KOPT-K1 (cell line): ENCODE data around the gene TMSB15C.
"Not testable (repeated sequence)": the region's sequence is repeated elsewhere in the genome, so short reads cannot be mapped to it uniquely, and the experiment has no call there.

Experiments used
- H3K27ac ChIP-seq: fragments of 200-600 bp; sonication (generic); 2 replicates; pipeline ENCODE4 v1.5.1; 2016; ENCODE audit warnings: antibody characterized with exemption, mild to moderate bottlenecking, low read depth, low read length; ENCODE audit not compliant: poor library complexity, severe bottlenecking
- H3K36me3 ChIP-seq: fragments of 200-600 bp; sonication (generic); 2 replicates; pipeline ENCODE4 v1.5.1; 2017; ENCODE audit warnings: antibody characterized with exemption, mild to moderate bottlenecking, low read length, moderate library complexity; ENCODE audit not compliant: insufficient read depth
- H3K9me3 ChIP-seq: fragments of 200-600 bp; sonication (generic); 2 replicates; pipeline ENCODE4 v1.5.1; 2017; ENCODE audit warnings: antibody characterized with exemption, low read length, mild to moderate bottlenecking; ENCODE audit not compliant: insufficient read depth, poor library complexity, severe bottlenecking

The TMSB15C gene

DNA sequence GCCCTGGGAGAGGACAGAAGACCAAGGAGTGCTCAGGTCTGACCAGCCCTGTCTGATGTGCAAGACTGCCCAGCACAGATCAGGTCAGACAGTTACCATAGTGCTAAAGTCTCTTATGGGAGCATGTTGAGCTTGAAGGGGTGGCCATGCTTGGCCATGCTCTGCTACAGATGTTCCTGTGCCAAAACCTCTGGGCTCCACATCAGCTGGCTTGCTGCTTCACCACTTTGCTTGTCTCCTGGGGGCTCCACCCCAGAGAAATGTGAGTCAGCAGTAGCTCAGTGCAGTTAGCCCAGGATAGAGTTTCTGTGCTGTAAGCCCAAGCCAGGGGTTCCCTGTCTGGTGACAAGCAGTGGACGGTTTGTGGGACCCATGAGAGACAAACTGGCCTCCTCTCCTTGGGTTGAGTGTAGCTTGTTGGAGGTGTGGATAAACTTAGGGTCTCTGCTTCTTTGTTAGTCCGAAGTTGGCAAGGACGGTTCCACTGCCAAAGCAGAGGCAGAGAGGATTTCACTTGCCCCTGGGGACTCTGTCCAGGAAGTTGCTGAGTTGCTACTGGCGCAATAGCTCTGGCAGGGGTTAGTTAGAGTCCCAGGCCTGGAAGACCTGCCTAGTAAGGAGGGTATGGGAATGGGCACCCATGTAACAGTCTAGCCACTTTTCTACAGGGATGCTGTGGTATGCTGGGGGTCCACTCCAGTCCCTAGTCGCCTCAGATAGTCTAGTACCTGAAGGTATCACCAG, 8.7 kb upstream of the TMSB15C start:
- H3K9me3 ChIP-seq: no peaks in the 10 kb centered on the region
- H3K27ac ChIP-seq: no peak overlapping the region
- H3K36me3 ChIP-seq: no peaks in the 10 kb centered on the region

DNA sequence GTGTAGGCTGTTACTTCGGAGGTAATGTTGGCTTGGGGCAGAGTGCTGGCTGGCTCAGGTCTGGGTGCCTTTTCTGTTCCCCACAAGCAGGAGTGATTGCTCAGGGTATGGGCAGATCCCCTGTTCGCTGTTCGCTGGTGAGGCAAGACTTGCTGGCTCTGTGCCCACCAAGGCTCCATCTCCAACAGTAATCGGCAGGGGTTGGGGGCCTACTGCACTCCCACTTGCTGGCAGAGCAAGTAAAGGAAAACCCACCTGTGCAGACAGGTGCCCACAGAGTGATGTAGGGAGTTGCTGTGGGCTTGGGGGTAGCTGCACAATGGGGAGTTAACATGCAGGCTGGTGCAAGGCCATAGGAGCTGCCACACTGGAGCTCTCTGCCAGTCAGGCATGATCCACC, 8.0 kb upstream of the TMSB15C start:
- no peaks in the 10 kb centered on the region for H3K9me3 ChIP-seq
- no peak overlapping the region for H3K27ac ChIP-seq
- H3K36me3 ChIP-seq: no peaks in the 10 kb centered on the region

DNA sequence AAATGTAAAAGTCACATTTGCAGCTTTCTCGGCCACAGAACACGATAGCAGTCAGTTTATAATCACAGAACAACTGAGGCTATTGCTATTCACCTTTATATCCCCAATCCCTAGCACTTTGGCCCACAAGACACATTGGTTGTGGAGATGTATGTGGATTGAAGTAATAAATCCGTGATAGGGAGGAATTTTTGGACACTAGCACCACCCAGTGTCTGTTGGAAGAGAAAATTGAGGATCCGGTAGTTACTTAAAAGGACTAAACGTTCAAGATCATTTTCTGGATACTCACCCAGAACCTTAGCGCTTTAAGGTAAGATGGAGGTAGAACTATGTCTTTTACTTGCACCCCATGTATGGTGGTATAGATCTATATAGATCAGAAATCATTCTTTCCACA, 1.8 kb upstream of the TMSB15C start:
- H3K36me3 ChIP-seq, H3K27ac ChIP-seq, H3K9me3 ChIP-seq: not testable (repeated sequence)

DNA sequence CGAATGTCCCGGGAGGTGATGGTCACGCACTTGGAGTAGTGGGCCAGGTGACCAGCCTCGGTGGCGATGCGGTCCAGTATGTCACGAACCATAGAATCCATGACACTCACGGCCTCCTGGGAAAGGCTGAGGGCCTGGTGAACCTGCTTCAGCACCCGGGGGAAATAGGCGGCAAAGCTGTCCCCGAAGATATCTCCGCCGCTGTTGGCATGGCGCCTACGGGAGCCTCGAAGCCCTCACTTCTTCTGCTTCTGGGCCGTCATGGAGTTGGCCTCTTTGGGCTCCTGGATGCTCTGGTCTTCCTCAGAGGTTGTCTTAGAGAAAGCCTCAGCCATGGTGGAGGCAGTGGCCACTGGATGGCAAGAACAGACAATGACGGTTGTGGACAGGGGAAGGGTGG, 13.4 kb downstream of the TMSB15C start:
- H3K27ac ChIP-seq: not testable (repeated sequence)

DNA sequence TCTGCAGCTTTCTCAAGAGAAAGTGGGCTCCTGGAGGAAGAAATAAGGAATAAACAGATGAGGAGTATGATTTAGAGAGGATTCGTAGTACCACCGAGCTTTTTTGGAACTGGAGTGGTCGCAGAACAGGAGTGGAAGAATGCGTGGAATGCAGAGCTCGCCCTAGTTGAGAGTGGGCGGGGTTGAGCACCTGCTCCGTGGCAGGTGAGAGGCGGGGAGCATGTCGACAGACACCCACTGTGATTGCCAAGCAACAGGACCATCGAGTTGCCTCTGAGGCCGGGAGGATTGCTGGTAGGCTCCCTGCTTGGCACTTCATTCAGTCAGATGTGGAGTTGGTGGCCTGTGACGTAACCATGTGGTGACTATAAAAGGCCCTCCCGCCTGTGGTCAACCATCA, 21.1 kb downstream of the TMSB15C start:
- H3K9me3 ChIP-seq, H3K27ac ChIP-seq, H3K36me3 ChIP-seq: not testable (repeated sequence)

More for the DNA sequence above, 13.4 kb downstream of the TMSB15C start:
- H3K36me3 ChIP-seq, H3K9me3 ChIP-seq: not testable (repeated sequence)

DNA sequence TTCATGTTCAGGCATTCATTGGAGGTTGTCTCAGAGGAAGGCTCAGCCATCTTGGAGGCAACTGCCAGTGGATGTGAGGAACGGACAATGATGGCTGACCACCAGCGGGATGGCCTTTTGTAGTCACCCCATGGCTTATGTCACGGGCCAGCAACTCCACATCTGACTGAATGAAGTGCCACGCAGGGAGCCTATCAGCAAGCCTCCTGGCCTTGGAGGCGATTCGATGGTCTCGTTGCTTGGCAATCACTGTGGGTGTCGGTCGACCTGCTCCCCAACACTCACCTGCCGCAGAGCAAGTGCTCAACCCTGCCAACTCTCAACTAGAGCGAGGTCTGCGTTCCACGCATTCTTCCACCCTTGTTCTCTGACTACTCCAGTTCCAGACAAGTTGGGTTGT, 28.9 kb downstream of the TMSB15C start:
- Histone ChIP-seq H3K27ac (no peak overlapping the region), H3K36me3 (no peaks in the 10 kb centered on the region), H3K9me3 (no peaks in the 10 kb centered on the region)

DNA sequence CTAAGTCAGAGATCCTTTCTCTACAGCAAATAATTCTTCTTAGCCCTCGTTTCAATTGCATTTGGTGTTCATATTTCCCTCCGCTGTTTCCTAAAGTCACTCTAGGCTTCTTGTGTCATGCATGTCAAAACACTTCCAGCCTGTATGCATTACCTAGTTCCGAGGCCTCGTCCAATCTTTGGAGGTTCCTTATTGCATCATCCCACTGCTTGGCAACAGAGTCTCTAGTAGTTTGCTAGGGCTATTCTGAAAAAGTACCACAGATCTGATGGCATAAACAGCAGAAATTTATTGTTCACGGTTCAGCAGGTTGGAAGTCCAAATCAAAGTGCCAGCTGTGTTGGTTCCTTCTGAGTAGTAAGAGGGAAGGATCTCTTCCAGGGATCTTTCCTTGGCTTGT, 30.4 kb downstream of the TMSB15C start:
- H3K27ac ChIP-seq: no peak overlapping the region
- no peaks in the 10 kb centered on the region for H3K36me3 ChIP-seq
- H3K9me3 ChIP-seq: no peaks in the 10 kb centered on the region

DNA sequence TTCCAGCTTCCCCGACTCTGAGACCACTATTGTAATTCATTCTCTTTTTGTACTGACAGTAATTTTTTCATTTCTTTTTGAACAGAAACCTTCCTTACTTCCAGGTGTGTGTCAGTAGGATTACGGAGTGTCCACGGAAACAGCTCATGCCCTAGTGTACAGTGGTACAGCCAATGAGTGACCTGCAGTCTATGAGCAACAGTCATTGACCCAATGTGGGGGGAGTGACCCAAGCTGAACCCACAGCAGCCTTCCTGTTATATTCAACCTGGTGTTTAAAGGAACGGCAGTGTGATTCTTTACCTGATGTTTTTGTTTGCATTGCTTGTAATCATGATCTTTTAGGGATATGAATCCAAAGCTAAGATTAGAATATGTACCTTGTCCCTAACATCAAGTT, 35.0 kb downstream of the TMSB15C start:
- Histone ChIP-seq H3K9me3 (no peaks in the 10 kb centered on the region), H3K27ac (no peak overlapping the region), H3K36me3 (no peaks in the 10 kb centered on the region)

DNA sequence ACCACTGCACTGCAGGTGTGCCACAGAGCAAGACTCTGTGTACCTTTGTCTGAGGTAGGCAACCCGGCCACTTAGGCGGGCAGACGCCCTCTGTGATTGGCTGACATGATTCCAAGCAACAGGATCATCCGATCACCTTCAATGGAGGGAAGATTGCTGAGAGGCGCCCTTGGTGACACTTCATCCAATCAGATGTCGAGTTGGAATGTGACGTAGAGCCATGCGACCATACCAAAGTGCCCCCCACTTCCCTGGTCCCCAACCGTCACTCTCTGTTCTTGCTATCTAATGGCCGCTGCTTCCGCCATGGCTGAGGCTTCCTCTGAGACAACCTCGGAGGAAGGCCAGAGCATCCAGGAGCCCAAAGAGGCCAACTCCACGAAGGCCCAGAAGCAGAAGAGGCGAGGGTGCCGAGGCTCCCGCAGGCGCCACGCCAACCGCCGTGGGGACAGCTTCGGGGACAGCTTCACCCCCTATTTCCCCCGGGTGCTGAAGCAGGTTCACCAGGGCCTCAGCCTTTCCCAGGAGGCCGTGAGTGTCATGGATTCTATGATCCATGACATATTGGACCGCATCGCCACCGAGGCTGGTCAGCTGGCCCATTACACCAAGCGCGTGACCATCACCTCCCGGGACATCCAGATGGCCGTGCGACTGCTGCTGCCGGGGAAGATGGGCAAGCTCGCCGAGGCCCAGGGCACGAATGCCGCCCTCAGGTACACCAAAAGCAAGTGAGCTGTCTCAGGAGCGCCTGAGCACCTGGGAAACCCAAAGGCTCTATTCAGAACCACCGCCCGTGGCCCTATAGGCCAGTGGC, 36.1 kb downstream of the TMSB15C start, which contains the start of gene H2BW2:
H2BW2 (plus strand) TSS at position 268 of the 817 bp plus-strand sequence; CDS start at position 307, 39 bp downstream.
- no peak within 1 kb of the TSS for H3K27ac ChIP-seq
- no peaks in the 10 kb centered on the region for H3K36me3 ChIP-seq
- H3K9me3 ChIP-seq: no peaks in the 10 kb centered on the region
